ENCODE measurements around the gene FMNL2.
A peak's percentile ranks its signal among the peaks of the same experiment; 100 is the strongest.

The FMNL2 gene

GRCh38 chr2:152648336-152648735 is 313.4 kb downstream of the FMNL2 start:
- peak; percentile 39 for DNase-seq (ENCODE audit: low read depth, low spot score)
- H3K4me3 ChIP-seq (ENCODE audit: low read depth, low read length), result no peak overlapping the region
- TF ChIP-seq, protein P1, sequence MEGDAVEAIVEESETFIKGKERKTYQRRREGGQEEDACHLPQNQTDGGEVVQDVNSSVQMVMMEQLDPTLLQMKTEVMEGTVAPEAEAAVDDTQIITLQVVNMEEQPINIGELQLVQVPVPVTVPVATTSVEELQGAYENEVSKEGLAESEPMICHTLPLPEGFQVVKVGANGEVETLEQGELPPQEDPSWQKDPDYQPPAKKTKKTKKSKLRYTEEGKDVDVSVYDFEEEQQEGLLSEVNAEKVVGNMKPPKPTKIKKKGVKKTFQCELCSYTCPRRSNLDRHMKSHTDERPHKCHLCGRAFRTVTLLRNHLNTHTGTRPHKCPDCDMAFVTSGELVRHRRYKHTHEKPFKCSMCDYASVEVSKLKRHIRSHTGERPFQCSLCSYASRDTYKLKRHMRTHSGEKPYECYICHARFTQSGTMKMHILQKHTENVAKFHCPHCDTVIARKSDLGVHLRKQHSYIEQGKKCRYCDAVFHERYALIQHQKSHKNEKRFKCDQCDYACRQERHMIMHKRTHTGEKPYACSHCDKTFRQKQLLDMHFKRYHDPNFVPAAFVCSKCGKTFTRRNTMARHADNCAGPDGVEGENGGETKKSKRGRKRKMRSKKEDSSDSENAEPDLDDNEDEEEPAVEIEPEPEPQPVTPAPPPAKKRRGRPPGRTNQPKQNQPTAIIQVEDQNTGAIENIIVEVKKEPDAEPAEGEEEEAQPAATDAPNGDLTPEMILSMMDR (IDR thresholded peaks at IDR 0.05; ENCODE audit: low read depth, low read length), result peak; percentile 37
- in situ Hi-C loops (cut with HindIII; ENCODE audit: low sequenced_read_pairs), result no loop called here

- no peak for DNase-seq (ENCODE audit: low read depth, low spot score)
- in situ Hi-C loops (cut with HindIII; ENCODE audit: low sequenced_read_pairs), result no loop called here
- TF ChIP-seq, protein P1 (IDR thresholded peaks at IDR 0.05; ENCODE audit: low read depth, low read length), result no peak
- no peak overlapping the region for H3K4me3 ChIP-seq (ENCODE audit: low read depth, low read length)
Observed at GRCh38 chr2:152649997-152650396, 315.0 kb downstream of the FMNL2 start.

- no peak overlapping the region for H3K4me3 ChIP-seq (ENCODE audit: low read depth, low read length)
- in situ Hi-C loops (cut with HindIII; ENCODE audit: low sequenced_read_pairs), result no loop called here
- no peak for DNase-seq (ENCODE audit: low read depth, low spot score)
- TF ChIP-seq, protein P1 (IDR thresholded peaks at IDR 0.05; ENCODE audit: low read depth, low read length), result no peak
Observed at GRCh38 chr2:152650768-152651371, 315.9 kb downstream of the FMNL2 start.

GRCh38 chr2:152651834-152652233 is 316.9 kb downstream of the FMNL2 start:
- in situ Hi-C loops (cut with HindIII; ENCODE audit: low sequenced_read_pairs), result no loop called here
- DNase-seq (ENCODE audit: low read depth, low spot score), result no peak
- TF ChIP-seq, protein P1 (IDR thresholded peaks at IDR 0.05; ENCODE audit: low read depth, low read length), result no peak
- H3K4me3 ChIP-seq (ENCODE audit: low read depth, low read length), result no peak overlapping the region

DNA sequence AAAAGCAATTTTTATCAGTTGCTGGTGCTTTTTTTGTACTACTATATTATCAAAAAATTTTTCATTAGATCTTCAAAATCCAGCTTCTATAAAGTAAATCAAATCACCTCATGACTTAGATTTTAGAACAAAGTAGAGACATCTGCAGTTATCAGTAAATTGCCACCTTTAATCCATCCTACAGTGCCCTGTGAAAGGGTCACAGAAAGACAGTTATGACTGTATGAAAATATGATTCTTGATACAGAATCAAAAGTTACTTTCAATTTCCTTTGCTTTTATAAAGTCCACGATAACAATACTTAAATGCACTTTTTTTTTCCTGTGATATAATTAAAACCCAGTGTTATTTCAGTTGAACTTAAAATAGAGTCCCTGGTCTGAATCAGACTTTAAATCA is 320.9 kb downstream of the FMNL2 start:
- in situ Hi-C loops (cut with HindIII; ENCODE audit: low sequenced_read_pairs), result no loop called here
- no peak for DNase-seq (ENCODE audit: low read depth, low spot score)
- no peak overlapping the region for H3K4me3 ChIP-seq (ENCODE audit: low read depth, low read length)
- TF ChIP-seq, protein P1 (IDR thresholded peaks at IDR 0.05; ENCODE audit: low read depth, low read length), result no peak

- DNase-seq (ENCODE audit: low read depth, low spot score), result no peak
- in situ Hi-C loops (cut with HindIII; ENCODE audit: low sequenced_read_pairs), result no loop called here
- TF ChIP-seq, protein P1 (IDR thresholded peaks at IDR 0.05; ENCODE audit: low read depth, low read length), result no peak
- H3K4me3 ChIP-seq (ENCODE audit: low read depth, low read length), result no peak overlapping the region
Observed at GRCh38 chr2:152657043-152657442, 322.1 kb downstream of the FMNL2 start.

Measured in astrocyte of the spinal cord (primary cell).